H1 (cell line): ENCODE measurements around the gene LMTK2. TPM values are rescaled to one million over a fixed set of nuclear protein-coding genes. Genes with fewer than 3 reads are reported as not detected.
A peak's percentile ranks its signal among the peaks of the same experiment; 100 is the strongest.

Experiments
- CTCF ChIA-PET: fragments of 300-600 bp; sonication (Branson Sonifier 250); formaldehyde crosslinking; loops from one replicate; lab custom pipeline; 2021; ENCODE audit not compliant: partially characterized antibody; lab: Charles Lee
- POLR2A ChIA-PET: fragments of 300-600 bp; sonication (Branson Sonifier 250); formaldehyde crosslinking; loops from one replicate; lab custom pipeline; 2021; ENCODE audit warnings: inconsistent platforms; ENCODE audit not compliant: partially characterized antibody; lab: Charles Lee
- DNase-seq, 2 experiments: peaks; one replicate each; pipeline versions ENCODE4 v3.0.0 to v3.0.0-alpha.2; 2010 to 2022; ENCODE audit warnings: low spot score in 2 of 2, low read depth in 1 of 2, mixed read lengths in 1 of 2
- FAIRE-seq: peaks from 2 replicates; lab custom pipeline; 2011; peaks lifted over from hg19 to GRCh38; lab: Jason Lieb, UNC
- H2AFZ ChIP-seq: 2 replicates; pipeline ENCODE4 v1.8.1; 2012; ENCODE audit warnings: low read length, inconsistent platforms
- H2AK5ac ChIP-seq: 2 replicates; pipeline ENCODE4 v1.6.1; 2013; ENCODE audit warnings: low read depth, low read length
- H2BK120ac ChIP-seq: replicated peaks from 2 replicates; pipeline ENCODE3; 2013; ENCODE audit warnings: low read depth, low read length, inconsistent platforms
- H2BK12ac ChIP-seq: 2 replicates; pipeline ENCODE4 v1.6.1; 2013; ENCODE audit warnings: low read depth, low read length
- H2BK15ac ChIP-seq: 2 replicates; pipeline ENCODE4 v1.6.1; 2013; ENCODE audit warnings: low read length
- H2BK20ac ChIP-seq: 2 replicates; pipeline ENCODE4 v1.6.1; 2013; ENCODE audit warnings: low read length
- H2BK5ac ChIP-seq: 2 replicates; pipeline ENCODE4 v1.6.1; 2013; ENCODE audit warnings: low read depth, low read length
- H3K14ac ChIP-seq: 2 replicates; pipeline ENCODE4 v1.6.1; 2013; ENCODE audit warnings: inconsistent platforms; ENCODE audit not compliant: insufficient read length
- H3K18ac ChIP-seq: 2 replicates; pipeline ENCODE4 v1.6.1; 2013; ENCODE audit warnings: low read length; ENCODE audit errors: extremely low read depth
- H3K23ac ChIP-seq: 2 replicates; pipeline ENCODE4 v1.6.1; 2013; ENCODE audit warnings: inconsistent platforms; ENCODE audit not compliant: insufficient read length
- H3K23me2 ChIP-seq: 2 replicates; pipeline ENCODE4 v1.6.1; 2013; ENCODE audit warnings: low read depth, low read length
- H3K27ac ChIP-seq: 2 replicates; pipeline ENCODE4 v1.6.1; 2011; ENCODE audit warnings: low read depth, low read length, inconsistent platforms
- H3K27me3 ChIP-seq, 4 experiments: replicated peaks in 1 of 4; 1 replicate in 1 of 4; 2 replicates in 3 of 4; pipeline versions ENCODE4 v1.6.1 to v1.8.1; 2011 to 2013; ENCODE audit warnings: low read length in 3 of 4, mild to moderate bottlenecking in 3 of 4, inconsistent platforms in 2 of 4, mixed read lengths in 2 of 4, moderate library complexity in 1 of 4; ENCODE audit not compliant: control insufficient read depth in 3 of 4, insufficient read depth in 3 of 4; ENCODE audit errors: extremely low read depth in 1 of 4
- H3K36me3 ChIP-seq, 4 experiments: 2 replicates each; pipeline versions ENCODE4 v1.6.1 to v1.8.1; 2011 to 2013; ENCODE audit warnings: mild to moderate bottlenecking in 4 of 4, low read length in 3 of 4, moderate library complexity in 2 of 4, control low read depth in 1 of 4, inconsistent platforms in 1 of 4; ENCODE audit not compliant: insufficient read depth in 4 of 4, control insufficient read depth in 2 of 4
- H3K4ac ChIP-seq: replicated peaks from 2 replicates; pipeline ENCODE3; 2013; ENCODE audit warnings: low read length, low read depth, mixed read lengths, inconsistent platforms; ENCODE audit not compliant: insufficient read length
- H3K4me1 ChIP-seq, 4 experiments: replicated peaks in 1 of 4; 1 replicate in 1 of 4; 2 replicates in 3 of 4; pipeline versions ENCODE4 v1.6.1 to v1.8.1; 2011 to 2013; ENCODE audit warnings: low read length in 3 of 4, inconsistent platforms in 2 of 4, mixed read lengths in 1 of 4; ENCODE audit not compliant: insufficient read depth in 4 of 4, control insufficient read depth in 3 of 4
- H3K4me2 ChIP-seq, 2 experiments: 2 replicates each; pipeline versions ENCODE4 v1.6.1 to v1.8.1; 2011 to 2013; ENCODE audit warnings: low read depth in 2 of 2, low read length in 2 of 2, control low read depth in 1 of 2, inconsistent platforms in 1 of 2, mild to moderate bottlenecking in 1 of 2; ENCODE audit not compliant: insufficient read depth in 1 of 2
- H3K4me3 ChIP-seq, 4 experiments: fragments of 200-600, 300-600 bp in 1 of 4; sonication (generic), shearing (Covaris generic), sonication (Bioruptor Twin) in 1 of 4; 2 replicates each; pipeline versions ENCODE4 v1.5.1 to v1.8.1; 2011 to 2016; ENCODE audit warnings: low read length in 4 of 4, low read depth in 3 of 4, control low read depth in 2 of 4, inconsistent platforms in 2 of 4, mild to moderate bottlenecking in 2 of 4, mixed read lengths in 1 of 4, moderate library complexity in 1 of 4; ENCODE audit not compliant: insufficient read depth in 2 of 4; ENCODE audit errors: extremely low read depth in 1 of 4
- H3K56ac ChIP-seq: replicated peaks from 2 replicates; pipeline ENCODE3; 2013; ENCODE audit warnings: low read depth, mild to moderate bottlenecking, mixed read lengths, low read length, inconsistent platforms; ENCODE audit not compliant: insufficient read length
- H3K79me1 ChIP-seq: 2 replicates; pipeline ENCODE4 v1.6.1; 2013; ENCODE audit warnings: low read depth, low read length, control low read depth
- H3K79me2 ChIP-seq, 2 experiments: 2 replicates each; pipeline versions ENCODE4 v1.6.1 to v1.8.1; 2012 to 2013; ENCODE audit warnings: low read length in 2 of 2, mild to moderate bottlenecking in 2 of 2, inconsistent platforms in 1 of 2; ENCODE audit not compliant: insufficient read depth in 2 of 2, control insufficient read depth in 1 of 2
- H3K9ac ChIP-seq, 4 experiments: replicated peaks in 1 of 4; 1 replicate in 1 of 4; 2 replicates in 3 of 4; pipeline versions ENCODE4 v1.6.1 to v1.8.1; 2011 to 2013; ENCODE audit warnings: low read depth in 3 of 4, low read length in 3 of 4, control low read depth in 2 of 4, mild to moderate bottlenecking in 2 of 4, moderate library complexity in 2 of 4, inconsistent platforms in 1 of 4; ENCODE audit errors: extremely low read depth in 1 of 4
- H3K9me3 ChIP-seq, 2 experiments: 2 replicates each; pipeline versions ENCODE4 v1.6.1 to v1.8.1; 2012 to 2013; ENCODE audit warnings: mild to moderate bottlenecking in 2 of 2, moderate library complexity in 2 of 2, control low read depth in 1 of 2, inconsistent platforms in 1 of 2, low read depth in 1 of 2, low read length in 1 of 2, mixed read lengths in 1 of 2; ENCODE audit not compliant: insufficient read depth in 2 of 2
- H4K20me1 ChIP-seq, 2 experiments: replicated peaks in 1 of 2; 2 replicates each; pipeline versions ENCODE3 to v1.8.1; 2011 to 2013; ENCODE audit warnings: inconsistent platforms in 2 of 2, low read length in 2 of 2, mild to moderate bottlenecking in 1 of 2; ENCODE audit not compliant: insufficient read depth in 2 of 2, control insufficient read depth in 1 of 2
- H4K5ac ChIP-seq: 2 replicates; pipeline ENCODE4 v1.6.1; 2013; ENCODE audit warnings: low read length, low read depth, mixed read lengths, inconsistent platforms; ENCODE audit not compliant: insufficient read length
- H4K8ac ChIP-seq: 2 replicates; pipeline ENCODE4 v1.8.0; 2013; ENCODE audit warnings: mild to moderate bottlenecking, moderate library complexity, low read length, inconsistent platforms; ENCODE audit not compliant: insufficient read depth; ENCODE audit errors: extremely low read depth
- H4K91ac ChIP-seq: replicated peaks from 2 replicates; pipeline ENCODE3; 2013; ENCODE audit warnings: low read length, mixed read lengths, inconsistent platforms; ENCODE audit not compliant: insufficient read length
- ZNF274 ChIP-seq: IDR thresholded peaks from 2 replicates; pipeline ENCODE4 v1.7.0; 2012; ENCODE audit warnings: low read length, borderline replicate concordance; ENCODE audit errors: extremely low read depth
- WGBS, 2 experiments: shearing (Covaris generic) in 1 of 2; methylation state at CpG; one replicate each; pipeline versions ENCODE4 v1.1.6 to v1.1.7; 2013 to 2015; ENCODE audit warnings: low lambda C conversion rate in 2 of 2, mixed read lengths in 2 of 2, inconsistent platforms in 1 of 2, low coverage in 1 of 2, missing lambda C conversion rate in 1 of 2; ENCODE audit not compliant: insufficient replicate concordance in 2 of 2, insufficient coverage in 1 of 2, insufficient read length in 1 of 2; ENCODE audit errors: extremely low coverage in 1 of 2, missing lambda C conversion rate in 1 of 2; 5-methylcytosine and 5-hydroxymethylcytosine counted together
- polyA plus RNA-seq, 7 experiments: library from polyadenylated mRNA; depleted of rRNA in 3 of 7; stranded (reverse) in 5 of 7; unstranded in 2 of 7; fragments of >200 nt in 5 of 7; fragments of 200-250 nt in 2 of 7; gene quantifications; 1 replicate in 5 of 7; 2 replicates in 1 of 7; 4 replicates in 1 of 7; pipeline versions ENCODE4 v1.2.1 to v1.2.3, GENCODE V29; 2011 to 2013; ENCODE audit warnings: missing spikeins in 2 of 7, mixed read lengths in 2 of 7
- total RNA-seq: library from RNA; stranded (reverse); fragmentation: NEBNext Ultra II Directional; extraction: Animal tissue kit (Norgen Biotek cat#: 25700); gene quantifications from 2 replicates; pipeline ENCODE4 v1.2.1, GENCODE V29; 2021

LMTK2 gene
- total and polyA plus RNA-seq, 2 of the 8 experiments (the other 6 are each of a cell fraction or from before 2014, with no cell fraction given) = 9.7 to 30.7 TPM

GRCh38 chr7:98107313-98107721 is 655 bp downstream of the LMTK2 start:
- H3K9ac ChIP-seq = peak overlapping the region; percentile 71 to 95 (median 76)
- no peak for TF ChIP-seq ZNF274
- TF ChIP-seq, all 59 proteins: peak for 0
- DNase-seq (no peak), FAIRE-seq (no peak)
- no peaks in the 10 kb centered on the region for H3K23me2 ChIP-seq
- H3K27me3 ChIP-seq = no peaks in the 10 kb centered on the region
- H2AK5ac ChIP-seq = no peak overlapping the region
- H4K5ac ChIP-seq = no peak overlapping the region
- H3K4me2 ChIP-seq = peak overlapping the region; percentile 83 to 88
- no peak overlapping the region for H2BK12ac ChIP-seq
- H3K23ac ChIP-seq = no peak overlapping the region
- 4% methylated on average over 11 of the region's 32 CpGs; no CpG with 5 or more reads in 1 of the 2 experiments for WGBS, 2 experiments
- H3K36me3 ChIP-seq = no peaks in the 10 kb centered on the region
- no peak overlapping the region for H2BK20ac ChIP-seq
- H3K18ac ChIP-seq = no peak overlapping the region
- no peak overlapping the region for H3K14ac ChIP-seq
- no peaks in the 10 kb centered on the region; the same call in 1 of the 2 replicates for H3K79me1 ChIP-seq
- H3K4ac ChIP-seq = no peak overlapping the region
- ChIA-PET POLR2A (interaction anchor here (0.6 kb wide), 1 partner anchor 231 kb away, joined by 3 read pairs; no protein-coding TSS in a partner anchor), CTCF (interaction anchor here (0.5 to 1.2 kb wide), 4 partner anchors 13 to 1043 kb away, joined by 3 to 4 read pairs (median 3); no protein-coding TSS in a partner anchor)
- H2AFZ ChIP-seq = no peak overlapping the region
- H3K9me3 ChIP-seq = 0 out of 4 replicates have a peak, but pooled peaks cover 0 to 1% of the 10 kb centered on the region in 2 experiments
- no peak overlapping the region for H3K56ac ChIP-seq
- no peak overlapping the region for H3K27ac ChIP-seq
- H2BK5ac ChIP-seq = no peak overlapping the region
- peak overlapping the region; percentile 86 to 88 (median 86) for H3K4me3 ChIP-seq
- peaks cover 2 to 11% (median 6%) of the 10 kb centered on the region in 4 experiments; a peak in 5 of 7 replicates for H3K4me1 ChIP-seq
- no peak overlapping the region for H4K91ac ChIP-seq
- no peak overlapping the region for H2BK120ac ChIP-seq
- peaks cover 5 to 6% of the 10 kb centered on the region in 2 experiments for H4K20me1 ChIP-seq
- peaks cover 8 to 50% of the 10 kb centered on the region in 2 experiments for H3K79me2 ChIP-seq
- peak overlapping the region; percentile 95; the same call in 1 of the 2 replicates for H4K8ac ChIP-seq
- no peak overlapping the region for H2BK15ac ChIP-seq
